ENCODE data around the gene TUBB6.

DNA sequence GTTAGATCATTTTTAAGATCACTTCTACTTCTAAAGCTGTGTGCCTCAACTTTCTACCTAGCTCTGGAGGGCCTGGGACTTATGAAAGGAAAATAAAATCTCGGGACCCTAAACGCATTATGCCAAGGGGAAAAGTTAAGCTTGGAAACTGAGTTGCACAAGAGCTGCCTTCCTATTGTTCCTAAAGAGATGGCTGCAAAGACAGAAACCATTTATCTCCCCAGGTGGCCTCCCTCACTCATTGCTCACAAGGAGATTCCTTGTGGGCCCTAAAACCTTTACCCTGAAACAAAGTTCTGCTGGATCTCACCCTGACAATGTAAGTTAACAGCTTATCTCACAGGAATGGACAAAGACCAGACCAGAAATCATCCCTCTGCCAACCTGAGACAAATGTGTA, 26.8 kb downstream of the TUBB6 start:
- TF ChIP-seq CTCF (conservative IDR thresholded peaks at IDR 0.05 in 1 of 2, IDR thresholded peaks at IDR 0.05 in 1 of 2; ENCODE audit: extremely low read depth in 1 of 2, insufficient read depth in 1 of 2, low read depth in 1 of 2, low read length in 2 of 2), result no peak
- no peak for TF ChIP-seq EZH2 (IDR thresholded peaks at IDR 0.05; ENCODE audit: borderline replicate concordance, low read length)

Measured in mammary epithelial cell (primary cell).